ENCODE data around the gene MSH3.
"Not testable (repeated sequence)": the region's sequence is repeated elsewhere in the genome, so short reads cannot be mapped to it uniquely, and the experiment has no call there.

MSH3 gene

DNA sequence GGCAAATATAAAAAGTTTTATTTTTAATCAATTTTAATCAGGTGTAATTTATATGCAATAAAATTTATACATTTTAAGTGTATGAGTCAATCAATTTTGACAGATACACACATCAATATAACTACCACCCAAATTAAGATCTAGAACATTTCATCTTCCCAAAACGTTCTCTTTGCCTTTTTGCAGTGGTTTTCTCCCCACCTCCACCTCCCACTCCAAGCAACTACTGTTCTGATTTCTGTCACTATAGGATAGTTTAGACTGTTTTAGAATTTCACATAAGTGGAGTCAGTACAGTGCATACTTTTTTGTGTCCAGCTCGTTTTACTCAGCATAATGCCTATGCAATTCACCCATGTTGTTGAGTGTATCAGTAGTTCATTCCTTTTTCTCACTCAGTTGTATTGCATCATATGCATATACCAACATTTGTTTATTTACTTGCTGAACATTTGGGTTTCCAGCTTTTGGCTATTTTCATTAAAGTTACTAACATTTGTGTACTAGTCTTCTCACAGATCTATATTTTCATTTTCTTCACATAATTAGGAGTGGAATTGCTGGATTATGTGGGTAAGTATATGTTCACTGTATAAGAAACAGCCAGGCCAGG is 52.5 kb downstream of the MSH3 start:
- DNase-seq (ENCODE audit: low read depth, low spot score), result no peak

- no peak for DNase-seq (ENCODE audit: low read depth, low spot score)
Observed at GRCh38 chr5:80707645-80708044, 53.2 kb downstream of the MSH3 start.

DNA sequence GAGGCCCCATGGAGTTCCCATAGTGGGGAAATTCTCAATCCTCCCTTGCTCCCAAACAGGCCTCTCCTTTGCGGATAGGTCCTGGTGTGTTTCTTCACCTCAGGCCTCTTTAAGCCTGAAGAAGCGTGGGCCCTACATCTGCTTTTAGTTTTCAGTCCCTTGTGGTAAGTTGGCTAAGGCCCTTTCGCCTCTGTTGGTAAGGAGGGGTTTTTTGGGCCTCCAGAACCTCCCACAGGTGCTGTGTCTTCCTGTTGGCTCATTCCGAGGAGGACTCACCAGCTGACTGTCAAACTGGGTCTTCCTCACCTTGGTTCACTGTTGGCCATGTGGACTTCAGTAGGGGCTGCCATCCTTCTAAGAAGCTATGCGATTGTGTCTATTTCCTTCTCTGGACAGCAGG is 56.8 kb downstream of the MSH3 start:
- no peak for DNase-seq (ENCODE audit: low read depth, low spot score)

DNA sequence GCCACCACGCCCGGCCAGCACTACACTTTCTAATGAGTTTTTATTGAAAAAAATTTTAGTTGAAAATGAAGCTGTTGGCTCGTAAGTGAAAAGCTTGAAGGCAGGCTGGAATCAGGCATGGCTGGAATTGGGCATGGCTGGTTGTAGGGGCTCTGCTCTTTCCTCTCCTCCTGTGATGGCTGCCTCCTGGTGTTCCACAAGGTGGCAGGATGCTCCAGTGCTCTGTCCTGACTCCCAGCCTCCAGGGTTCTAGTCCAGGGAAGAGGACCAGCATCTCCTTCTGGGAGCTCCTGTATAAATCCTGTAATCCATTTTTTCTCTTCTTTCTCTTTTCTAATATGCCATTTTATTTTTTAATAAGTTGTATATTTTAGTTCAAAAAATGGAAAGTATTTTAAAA is 57.5 kb downstream of the MSH3 start:
- DNase-seq (ENCODE audit: low read depth, low spot score), result peak; percentile 45

GRCh38 chr5:80712919-80713318 is 58.5 kb downstream of the MSH3 start:
- no peak for DNase-seq (ENCODE audit: low read depth, low spot score)

DNA sequence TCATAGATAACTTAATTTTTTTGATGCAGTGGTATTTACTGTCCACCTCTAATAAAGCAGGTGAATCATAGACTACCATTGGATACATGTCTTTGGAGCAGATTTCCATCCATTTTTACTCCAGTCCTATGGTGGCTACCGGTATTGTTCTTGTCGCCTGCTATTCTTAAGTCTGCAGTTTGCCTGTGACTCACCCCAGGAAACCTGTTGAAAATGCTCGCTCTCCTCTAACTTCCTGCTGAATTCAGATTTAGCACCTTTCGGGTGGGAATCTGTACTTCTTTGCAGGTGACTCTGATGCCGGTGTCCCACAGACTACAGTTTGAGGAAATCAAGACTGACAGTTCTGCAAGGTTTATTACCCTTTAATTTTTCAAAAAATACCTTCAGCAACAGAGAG is 59.2 kb downstream of the MSH3 start:
- DNase-seq (ENCODE audit: low read depth, low spot score), result no peak

- no peak for DNase-seq (ENCODE audit: low read depth, low spot score)
Observed at GRCh38 chr5:80714570-80715298, 60.3 kb downstream of the MSH3 start.

- no peak for DNase-seq (ENCODE audit: low read depth, low spot score)
Observed at GRCh38 chr5:80715887-80716286, 61.4 kb downstream of the MSH3 start.

DNA sequence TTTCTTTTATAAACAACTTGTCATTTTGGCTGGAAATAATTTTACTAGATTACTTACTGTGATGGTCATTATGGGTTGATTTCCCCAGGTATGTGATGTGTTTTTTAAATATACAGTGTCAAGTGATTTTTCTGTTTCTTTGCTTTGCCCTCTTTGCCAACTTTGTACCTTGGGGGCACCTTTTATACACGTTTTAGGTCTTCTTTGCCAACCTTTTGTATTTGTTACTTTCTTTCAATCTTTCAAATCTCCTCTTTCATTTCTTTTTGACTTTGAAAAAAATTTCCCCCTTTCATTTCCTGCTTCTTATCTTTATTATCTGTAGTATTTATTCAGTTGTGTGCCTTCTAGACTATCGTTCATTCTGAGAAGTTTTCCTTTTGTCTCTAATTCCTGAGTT is 65.7 kb downstream of the MSH3 start:
- DNase-seq (ENCODE audit: low read depth, low spot score), result no peak

DNA sequence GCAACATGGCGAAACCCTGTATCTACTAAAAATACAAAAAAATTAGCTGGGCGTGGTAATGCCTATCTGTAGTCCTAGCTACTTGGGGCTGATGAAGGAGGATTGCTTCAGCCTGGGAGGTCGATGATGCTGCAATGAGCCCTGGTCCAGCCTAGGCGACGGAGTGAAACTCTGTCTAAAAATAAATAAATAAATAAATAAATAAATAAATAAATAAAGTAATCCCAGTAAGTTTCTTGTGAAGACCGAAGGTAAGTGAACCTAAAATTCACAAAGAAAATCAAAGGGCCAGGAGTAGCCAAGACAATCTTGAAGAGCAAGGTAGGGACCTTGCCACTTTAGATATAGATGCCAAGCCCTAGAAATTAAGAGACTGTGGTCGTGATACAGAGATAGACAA is 68.5 kb downstream of the MSH3 start:
- no peak for DNase-seq (ENCODE audit: low read depth, low spot score)

DNA sequence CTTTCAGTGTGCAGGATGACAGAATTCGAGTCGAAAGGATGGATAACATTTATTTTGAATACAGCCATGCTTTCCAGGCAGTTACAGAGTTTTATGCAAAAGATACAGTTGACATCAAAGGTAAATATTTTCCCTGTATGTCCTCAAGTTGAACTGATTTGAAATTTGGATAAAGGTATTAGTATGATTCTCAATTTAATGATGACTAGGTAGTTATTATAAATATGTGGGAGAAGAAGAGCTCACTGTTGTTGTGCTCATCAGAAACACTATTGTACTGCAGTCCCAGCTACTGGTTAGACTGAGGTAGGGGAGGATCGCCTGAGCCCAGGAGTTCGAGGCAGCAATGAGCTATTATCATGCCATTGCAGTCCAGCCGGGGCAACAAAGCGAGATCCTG is 71.0 kb downstream of the MSH3 start:
- DNase-seq (ENCODE audit: low read depth, low spot score), result no peak

GRCh38 chr5:80736730-80737129 is 82.3 kb downstream of the MSH3 start:
- DNase-seq (ENCODE audit: low read depth, low spot score), result no peak

GRCh38 chr5:80738466-80738865 is 84.0 kb downstream of the MSH3 start:
- DNase-seq (ENCODE audit: low read depth, low spot score), result no peak

DNA sequence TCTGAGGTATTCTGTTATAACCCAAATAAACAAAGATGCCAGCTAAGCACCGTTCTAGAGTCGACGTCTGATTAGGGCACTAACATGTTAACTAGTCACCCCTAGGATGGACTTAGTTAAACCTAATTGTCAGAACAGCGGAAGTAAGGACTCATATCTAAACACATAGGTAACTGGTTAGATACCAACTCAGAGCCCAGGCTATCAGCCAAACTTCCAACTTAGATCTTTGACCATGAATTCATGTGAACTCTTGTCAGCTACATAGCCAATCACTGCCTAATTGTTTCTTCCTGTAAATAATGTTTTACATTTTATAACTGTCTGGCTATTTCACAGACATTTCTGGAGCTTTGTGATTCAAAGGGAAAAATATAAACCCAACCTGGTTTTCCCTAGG is 84.6 kb downstream of the MSH3 start:
- DNase-seq (ENCODE audit: low read depth, low spot score), result no peak

- DNase-seq (ENCODE audit: low read depth, low spot score), result no peak
Observed at GRCh38 chr5:80739496-80739895, 85.0 kb downstream of the MSH3 start.

DNA sequence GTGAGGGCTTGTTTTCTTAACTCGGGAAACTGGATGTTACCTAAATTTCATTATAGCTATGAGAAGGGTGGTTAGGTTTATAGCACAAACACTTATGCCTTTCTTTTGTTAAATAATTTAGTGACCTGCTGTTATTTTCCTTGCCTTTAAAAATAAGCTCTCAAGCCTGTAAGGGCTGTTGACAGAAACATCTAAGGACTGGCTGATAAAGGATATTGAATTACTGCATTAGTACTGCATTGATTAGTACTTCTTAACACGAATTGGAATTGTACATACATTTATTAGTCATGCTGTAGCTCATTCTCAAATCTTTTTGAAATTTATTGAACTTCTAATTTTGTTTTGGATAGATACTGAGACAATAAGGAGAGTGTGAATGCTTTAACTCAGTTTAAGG is 85.4 kb downstream of the MSH3 start:
- no peak for DNase-seq (ENCODE audit: low read depth, low spot score)

DNA sequence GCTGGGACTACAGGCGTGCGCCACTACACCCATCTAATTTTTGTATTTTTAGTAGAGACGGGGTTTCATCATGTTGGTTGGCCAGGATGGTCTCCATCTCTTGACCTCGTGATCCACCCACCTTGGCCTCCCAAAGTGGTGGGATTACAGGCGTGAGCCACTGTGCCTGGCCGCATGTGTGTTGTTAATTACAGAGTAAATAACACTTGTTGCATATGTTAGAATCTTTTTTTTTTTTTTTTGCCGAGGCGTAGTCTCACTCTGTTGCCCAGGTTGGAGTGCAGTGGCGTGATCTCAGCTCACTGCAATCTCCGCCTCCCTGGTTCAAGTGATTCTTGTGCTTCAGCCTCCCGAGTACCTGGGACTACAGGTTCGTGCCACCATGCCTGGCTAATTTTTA is 86.0 kb downstream of the MSH3 start:
- DNase-seq (ENCODE audit: low read depth, low spot score), result not testable (repeated sequence)

- DNase-seq (ENCODE audit: low read depth, low spot score), result no peak
Observed at GRCh38 chr5:80740999-80741398, 86.5 kb downstream of the MSH3 start.

- DNase-seq (ENCODE audit: low read depth, low spot score), result no peak
Observed at GRCh38 chr5:80744149-80744548, 89.7 kb downstream of the MSH3 start.

DNA sequence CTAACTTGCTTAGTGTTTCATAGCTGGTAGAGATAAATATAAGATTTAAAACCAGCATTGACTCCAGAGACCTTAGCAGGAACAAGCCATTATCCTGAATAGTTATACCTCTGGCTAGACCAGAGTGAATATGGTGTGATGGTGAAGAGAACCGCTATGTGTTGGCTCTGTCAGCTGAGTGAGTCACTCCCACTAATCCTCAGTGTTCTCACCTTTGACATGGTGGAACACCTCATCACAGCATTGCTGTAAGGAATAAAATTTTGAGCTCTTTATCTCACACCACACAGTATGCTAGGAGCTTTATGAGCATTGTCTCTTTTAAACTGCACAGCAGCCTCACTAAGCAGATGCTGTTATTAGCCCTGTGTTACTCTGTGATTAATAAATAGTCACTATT is 91.0 kb downstream of the MSH3 start:
- no peak for DNase-seq (ENCODE audit: low read depth, low spot score)

- no peak for DNase-seq (ENCODE audit: low read depth, low spot score)
Observed at GRCh38 chr5:80747922-80748321, 93.5 kb downstream of the MSH3 start.

DNA sequence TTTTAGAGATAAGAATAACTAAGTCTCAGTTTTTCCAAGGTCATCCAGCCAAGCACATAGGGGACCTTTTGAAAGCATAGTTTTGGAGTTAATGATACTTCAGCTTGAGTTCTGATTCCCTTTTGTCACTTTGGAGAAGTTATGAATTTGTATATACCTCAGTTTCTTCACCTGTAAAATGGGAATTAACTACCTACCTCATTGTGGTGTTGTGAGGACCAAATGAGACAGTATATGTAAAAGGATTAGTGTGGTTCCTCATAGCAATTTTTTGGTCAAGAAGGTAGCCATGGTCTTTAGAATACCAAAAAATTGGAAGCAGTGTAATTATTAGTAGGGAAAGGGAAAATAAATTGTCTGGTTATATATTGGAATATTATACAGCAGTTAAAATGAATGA is 98.0 kb downstream of the MSH3 start:
- DNase-seq (ENCODE audit: low read depth, low spot score), result no peak

DNA sequence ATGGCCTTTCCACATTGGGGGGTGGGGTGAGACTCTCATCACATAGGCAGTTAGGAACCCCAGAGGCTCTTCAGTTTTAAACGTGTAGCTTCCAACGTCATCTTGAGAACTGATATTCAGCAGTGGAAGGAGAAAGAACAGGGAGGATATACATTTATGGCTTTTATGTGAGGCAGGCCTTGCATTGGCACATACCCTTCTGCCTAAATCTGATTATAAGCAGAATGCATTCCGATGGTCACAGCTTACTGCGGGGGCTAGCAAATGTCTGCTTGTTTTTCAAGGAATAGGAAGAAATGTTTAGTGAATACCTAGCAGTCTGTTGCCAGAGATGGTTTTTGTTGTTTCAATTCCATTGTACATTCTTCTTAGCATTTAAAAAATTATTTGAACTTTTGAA is 99.3 kb downstream of the MSH3 start:
- no peak for DNase-seq (ENCODE audit: low read depth, low spot score)

GRCh38 chr5:80754900-80755299 is 100.4 kb downstream of the MSH3 start:
- no peak for DNase-seq (ENCODE audit: low read depth, low spot score)

Measured in iPS DF 19.7 (cell line).